Ovary (tissue), 9 donors: Measurements from ENCODE around the gene PTCHD1. TPM values are rescaled to one million over a fixed set of nuclear protein-coding genes. Genes with fewer than 3 reads are reported as not detected.

Source experiments
- DNase-seq, 5 donors: peaks; one replicate each; pipeline ENCODE4 v3.0.0-alpha.2; 2019 to 2020
- H3K27ac ChIP-seq, 2 donors: fragments of 200-600 bp; one replicate each; pipeline versions ENCODE4 v1.5.1 to v1.8.0; 2019 to 2022
- H3K27me3 ChIP-seq: fragments of 200-600 bp; one replicate; pipeline ENCODE4 v1.8.0; 2022
- H3K36me3 ChIP-seq: fragments of 200-600 bp; sonication (generic); one replicate; pipeline ENCODE4 v1.5.1; 2019
- H3K4me1 ChIP-seq: one replicate; pipeline ENCODE4 v1.8.1; 2013; ENCODE audit warnings: mild to moderate bottlenecking, moderate library complexity; ENCODE audit not compliant: insufficient read depth
- H3K4me3 ChIP-seq: fragments of 200-600 bp; sonication (generic); one replicate; pipeline ENCODE4 v1.5.1; 2017
- H3K9me3 ChIP-seq, 2 donors: fragments of 200-600 bp in 1 of 2; sonication (generic) in 1 of 2; one replicate each; pipeline versions ENCODE4 v1.5.1 to v1.8.1; 2013 to 2019; ENCODE audit warnings: mild to moderate bottlenecking in 1 of 2, moderate library complexity in 1 of 2
- CTCF ChIP-seq, 3 donors: fragments of 450-650 bp in 2 of 3; fragments of 200-600 bp in 1 of 3; IDR thresholded peaks; one replicate each; pipeline versions ENCODE4 v1.5.1 to v1.8.0; 2016 to 2022; ENCODE audit warnings: antibody characterized with exemption in 3 of 3, mild to moderate bottlenecking in 1 of 3
- EP300 ChIP-seq: sonication (generic); formaldehyde crosslinking; IDR thresholded peaks from one replicate; pipeline ENCODE4 v1.6.1; 2017; ENCODE audit warnings: antibody characterized with exemption
- POLR2A ChIP-seq: fragments of 450-650 bp; IDR thresholded peaks from one replicate; pipeline ENCODE4 v1.6.1; 2017; ENCODE audit warnings: antibody characterized with exemption, mild to moderate bottlenecking, moderate library complexity
- WGBS, 3 donors: extraction: QIAGEN DNeasy Blood & Tissue Kit in 1 of 3; methylation state at CpG; one replicate each; pipeline versions ENCODE4 v1.1.5 to v1.1.7; 2013 to 2017; 5-methylcytosine and 5-hydroxymethylcytosine counted together
- intact Hi-C, 4 donors: fragments of 100-400 bp; cut with DNase I; formaldehyde crosslinking; loops; one replicate each; pipeline versions ENCODE4 v1.11.0 to v1.15.1; 2022 to 2023
- polyA plus RNA-seq, 2 donors: library from polyadenylated mRNA; stranded (reverse); fragments of 200-250 nt in 1 of 2; fragments of 350-450 nt in 1 of 2; fragmentation: Illumina TruSeq in 1 of 2; extraction: RNeasy Lipid Tissue Mini Kit (QIAGEN cat#74804) in 1 of 2; gene quantifications; one replicate each; pipeline ENCODE4 v1.2.3, GENCODE V29; 2013 to 2014
- total RNA-seq, 7 donors: library from RNA; depleted of rRNA in 2 of 7; stranded (reverse); fragments of >200 nt in 2 of 7; fragmentation: NEBNext Ultra II Directional in 3 of 7; extraction: Animal tissue kit (Norgen Biotek cat#: 25700) in 3 of 7; gene quantifications; one replicate each; pipeline versions ENCODE4 v1.1.0 to v1.2.4, GENCODE V29; 2016 to 2023
- donor health status: DM: no; HTN: no; CAD: no; lungs with moderate emphysema.
- donor health status: DM: no; HTN: no; CAD: no.
- donor health status: Bipolar disorder and iron deficiency.
- donor health status: DM: yes; HTN: yes; CAD: no.
- donor health status: DM: no; HTN: no; CAD: no.
- donor health status: DM: yes; HTN: yes; CAD: no.

PTCHD1 gene
- total and polyA plus RNA-seq, 9 donors, result under 0.01 to 1.0 (median 0.03) TPM; not detected in 3

- Histone ChIP-seq H3K27me3 (no peaks in the 10 kb centered on the region), H3K4me1 (no peaks in the 10 kb centered on the region), H3K9me3 (no peaks in the 10 kb centered on the region), H3K27ac (no peak overlapping the region), H3K36me3 (no peaks in the 10 kb centered on the region), H3K4me3 (no peak overlapping the region)
- intact Hi-C loops, result no loop called here
- 78 to 88% (median 80%) methylated on average over 11 of the region's 11 CpGs for WGBS, 3 donors
- TF ChIP-seq EP300, result no peak
- TF ChIP-seq POLR2A, result no peak
- TF ChIP-seq CTCF (IDR thresholded peaks at IDR 0.05), result no peak
- DNase-seq, result no peak
Observed at GRCh38 chrX:23390979-23391378, 56.3 kb downstream of the PTCHD1 start.

DNA sequence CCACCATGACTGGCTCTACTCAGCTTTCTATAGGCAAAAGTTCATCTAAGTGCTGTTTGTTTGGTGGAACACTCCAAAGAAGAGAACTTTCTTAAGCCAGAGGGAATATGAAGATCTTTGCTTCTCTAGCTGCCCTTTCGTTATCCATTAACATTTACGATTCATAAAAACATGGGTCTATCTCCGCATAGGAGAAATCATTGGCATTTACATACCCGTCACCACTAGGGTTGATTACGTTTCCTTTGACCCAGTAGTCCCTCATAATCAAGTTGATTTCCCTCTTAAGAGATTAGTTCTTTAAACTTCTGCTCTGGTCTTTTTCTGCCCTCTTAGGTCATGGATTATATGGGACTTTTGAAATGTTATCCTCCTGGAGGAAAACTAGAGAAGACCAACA lies 57.5 kb downstream of the PTCHD1 start:
- no peak overlapping the region for H3K27ac ChIP-seq
- no peak overlapping the region for H3K4me3 ChIP-seq
- intact Hi-C loops, result no loop called here
- H3K9me3 ChIP-seq, result no peaks in the 10 kb centered on the region
- DNase-seq, result no peak
- TF ChIP-seq POLR2A, result no peak
- TF ChIP-seq EP300, result no peak
- no peak for TF ChIP-seq CTCF (IDR thresholded peaks at IDR 0.05)
- 78 to 85% (median 81%) methylated on average over 5 of the region's 5 CpGs for WGBS, 3 donors
- H3K27me3 ChIP-seq, result no peaks in the 10 kb centered on the region
- no peaks in the 10 kb centered on the region for H3K4me1 ChIP-seq
- no peaks in the 10 kb centered on the region for H3K36me3 ChIP-seq

DNA sequence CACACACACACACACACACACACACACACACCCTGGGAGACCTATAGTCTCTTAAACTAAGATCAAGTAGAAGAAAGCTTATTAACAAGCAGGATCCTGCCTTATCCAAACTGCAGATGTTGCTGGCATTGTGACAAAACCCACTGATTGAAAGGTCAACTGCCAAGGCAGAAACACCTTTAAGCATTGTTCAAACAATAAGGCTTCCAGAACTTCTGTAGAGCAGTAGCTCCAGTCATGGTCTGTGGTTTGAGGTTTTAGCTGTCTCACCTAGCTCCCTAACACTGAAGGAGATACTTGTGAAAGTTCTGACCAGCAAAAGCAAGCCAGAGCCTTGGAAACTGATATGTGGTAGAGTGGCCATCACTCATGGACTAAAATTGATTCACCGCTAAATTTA lies 59.8 kb downstream of the PTCHD1 start:
- no peaks in the 10 kb centered on the region for H3K9me3 ChIP-seq
- no peak overlapping the region for H3K4me3 ChIP-seq
- TF ChIP-seq CTCF (IDR thresholded peaks at IDR 0.05) (no peak), EP300 (no peak), POLR2A (no peak)
- no peak overlapping the region for H3K27ac ChIP-seq
- no peaks in the 10 kb centered on the region for H3K27me3 ChIP-seq
- no peaks in the 10 kb centered on the region for H3K36me3 ChIP-seq
- intact Hi-C loops, result no loop called here
- DNase-seq, result no peak
- no peaks in the 10 kb centered on the region for H3K4me1 ChIP-seq
- 88 to 100% (median 96%) methylated on average over 1 of the region's 1 CpG for WGBS, 3 donors

DNA sequence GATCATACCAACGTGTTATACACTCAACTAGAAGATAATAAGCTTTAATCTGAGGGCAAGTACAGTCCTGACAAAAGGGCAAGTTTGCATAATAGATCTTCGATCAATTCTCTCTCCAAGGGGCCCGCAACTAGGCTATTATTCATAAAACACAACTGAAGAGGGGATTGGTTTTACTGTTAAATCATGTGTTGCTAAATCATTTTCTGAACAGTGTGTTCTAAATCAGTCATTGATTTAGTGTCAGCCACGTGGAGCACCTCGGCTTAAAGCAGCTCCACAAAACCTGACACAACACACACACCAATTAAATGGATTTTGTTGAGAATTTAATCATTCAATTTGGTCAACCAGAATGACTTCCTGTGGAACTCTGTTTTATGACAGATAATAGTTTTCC lies 61.6 kb downstream of the PTCHD1 start:
- 68 to 72% (median 70%) methylated on average over 5 of the region's 5 CpGs for WGBS, 3 donors
- no peak overlapping the region for H3K27ac ChIP-seq
- H3K36me3 ChIP-seq, result no peaks in the 10 kb centered on the region
- no peak for TF ChIP-seq EP300
- no peak for TF ChIP-seq POLR2A
- no peak for TF ChIP-seq CTCF (IDR thresholded peaks at IDR 0.05)
- no peaks in the 10 kb centered on the region for H3K9me3 ChIP-seq
- DNase-seq, result no peak
- H3K27me3 ChIP-seq, result no peaks in the 10 kb centered on the region
- H3K4me3 ChIP-seq, result no peak overlapping the region
- intact Hi-C loops, result no loop called here
- H3K4me1 ChIP-seq, result no peaks in the 10 kb centered on the region

GRCh38 chrX:23398570-23398969 lies 63.9 kb downstream of the PTCHD1 start:
- intact Hi-C loops, result no loop called here
- Histone ChIP-seq H3K9me3 (no peaks in the 10 kb centered on the region), H3K4me1 (no peaks in the 10 kb centered on the region), H3K36me3 (no peaks in the 10 kb centered on the region), H3K4me3 (no peak overlapping the region), H3K27ac (no peak overlapping the region), H3K27me3 (no peaks in the 10 kb centered on the region)
- WGBS, 3 donors, result 63 to 69% (median 63%) methylated on average over 8 of the region's 8 CpGs
- DNase-seq, result no peak
- no peak for TF ChIP-seq CTCF (IDR thresholded peaks at IDR 0.05)
- no peak for TF ChIP-seq EP300
- no peak for TF ChIP-seq POLR2A
